GM18868 (cell line): ENCODE measurements around the gene FAM89B.
"Not testable (repeated sequence)": the region's sequence is repeated elsewhere in the genome, so short reads cannot be mapped to it uniquely, and the experiment has no call there.

ENCODE experiments used
- ATAC-seq: cut with Tn5 transposase; IDR thresholded peaks from one replicate; pipeline ENCODE4 v1.9.1; 2021; ENCODE audit warnings: mild to moderate bottlenecking, moderate library complexity; ENCODE audit not compliant: unreplicated experiment

FAM89B gene

GRCh38 chr11:65572356-65573051, at the start of gene FAM89B:
Gene FAM89B (plus strand): TSS chr11:65572538. CDS start chr11:65572670, 132 bp downstream.
- no peak for ATAC-seq

- not testable (repeated sequence) for ATAC-seq
These were observed 49.4 kb upstream of the FAM89B start for GRCh38 chr11:65522718-65523630.

- ATAC-seq, result not testable (repeated sequence)
These were observed 48.7 kb upstream of the FAM89B start for GRCh38 chr11:65523631-65523968.

- ATAC-seq, result no peak
These were observed 48.2 kb upstream of the FAM89B start for GRCh38 chr11:65524014-65524740.

- ATAC-seq, result peak; percentile 63
These were observed 47.4 kb upstream of the FAM89B start, which contains the start of gene SCYL1 for GRCh38 chr11:65524741-65525545. Gene SCYL1 (plus strand): TSS chr11:65525083. CDS start chr11:65525154, 71 bp downstream.

- no peak for ATAC-seq
These were observed 46.5 kb upstream of the FAM89B start for GRCh38 chr11:65525546-65526480.

GRCh38 chr11:65526744-65527143, 45.6 kb upstream of the FAM89B start:
- ATAC-seq, result no peak

- no peak for ATAC-seq
These were observed 43.5 kb upstream of the FAM89B start for GRCh38 chr11:65528819-65529350.

- ATAC-seq, result no peak
These were observed 42.7 kb upstream of the FAM89B start for GRCh38 chr11:65529475-65530156.

- ATAC-seq, result no peak
These were observed 42.2 kb upstream of the FAM89B start for GRCh38 chr11:65530157-65530496.

- ATAC-seq, result no peak
These were observed 39.8 kb upstream of the FAM89B start for GRCh38 chr11:65532388-65533064.

GRCh38 chr11:65535102-65535501, 37.2 kb upstream of the FAM89B start:
- ATAC-seq, result no peak

- no peak for ATAC-seq
These were observed 35.7 kb upstream of the FAM89B start for GRCh38 chr11:65536412-65537295.

- no peak for ATAC-seq
These were observed 35.1 kb upstream of the FAM89B start for GRCh38 chr11:65537296-65537597.

GRCh38 chr11:65537620-65538231, 34.6 kb upstream of the FAM89B start:
- no peak for ATAC-seq

GRCh38 chr11:65538232-65538914, 34.0 kb upstream of the FAM89B start:
- no peak for ATAC-seq
